ENCODE measurements around the gene NTNG1. TPM values are rescaled to one million over a fixed set of nuclear protein-coding genes. Genes with fewer than 3 reads are reported as not detected.

NTNG1 gene
- total RNA-seq, 2 experiments from 2014 or later: not detected

DNA sequence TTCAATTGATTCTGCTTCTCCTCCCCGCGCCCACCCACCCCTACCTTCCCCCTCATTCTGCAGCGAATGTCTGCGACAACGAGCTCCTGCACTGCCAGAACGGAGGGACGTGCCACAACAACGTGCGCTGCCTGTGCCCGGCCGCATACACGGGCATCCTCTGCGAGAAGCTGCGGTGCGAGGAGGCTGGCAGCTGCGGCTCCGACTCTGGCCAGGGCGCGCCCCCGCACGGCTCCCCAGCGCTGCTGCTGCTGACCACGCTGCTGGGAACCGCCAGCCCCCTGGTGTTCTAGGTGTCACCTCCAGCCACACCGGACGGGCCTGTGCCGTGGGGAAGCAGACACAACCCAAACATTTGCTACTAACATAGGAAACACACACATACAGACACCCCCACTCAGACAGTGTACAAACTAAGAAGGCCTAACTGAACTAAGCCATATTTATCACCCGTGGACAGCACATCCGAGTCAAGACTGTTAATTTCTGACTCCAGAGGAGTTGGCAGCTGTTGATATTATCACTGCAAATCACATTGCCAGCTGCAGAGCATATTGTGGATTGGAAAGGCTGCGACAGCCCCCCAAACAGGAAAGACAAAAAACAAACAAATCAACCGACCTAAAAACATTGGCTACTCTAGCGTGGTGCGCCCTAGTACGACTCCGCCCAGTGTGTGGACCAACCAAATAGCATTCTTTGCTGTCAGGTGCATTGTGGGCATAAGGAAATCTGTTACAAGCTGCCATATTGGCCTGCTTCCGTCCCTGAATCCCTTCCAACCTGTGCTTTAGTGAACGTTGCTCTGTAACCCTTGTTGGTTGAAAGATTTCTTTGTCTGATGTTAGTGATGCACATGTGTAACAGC, 339.9 kb downstream of the NTNG1 start:
- DNase-seq: no peak
- POLR2A ChIA-PET: no interaction called here

DNA sequence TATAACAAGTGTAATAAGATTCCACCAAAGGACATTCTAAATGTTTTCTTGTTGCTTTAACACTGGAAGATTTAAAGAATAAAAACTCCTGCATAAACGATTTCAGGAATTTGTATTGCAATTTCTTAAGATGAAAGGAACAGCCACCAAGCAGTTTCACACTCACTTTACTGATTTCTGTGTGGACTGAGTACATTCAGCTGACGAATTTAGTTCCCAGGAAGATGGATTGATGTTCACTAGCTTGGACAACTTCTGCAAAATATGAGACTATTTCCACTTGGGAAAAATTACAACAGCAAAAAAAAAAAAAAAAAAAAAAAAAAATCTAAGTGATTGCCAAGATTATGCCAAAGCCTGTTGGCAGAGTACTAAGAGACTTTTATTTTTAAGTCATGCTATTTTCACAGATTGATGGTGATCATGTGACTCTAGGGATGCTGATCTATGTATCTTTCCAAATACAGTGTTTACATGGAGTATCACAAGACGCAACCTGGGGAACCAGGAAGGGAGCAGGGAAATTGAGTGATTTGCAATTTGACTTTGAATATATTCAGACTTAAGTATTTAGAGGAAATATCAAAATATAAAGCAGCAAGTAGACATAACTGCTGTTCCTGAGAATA, 341.0 kb downstream of the NTNG1 start:
- Histone ChIP-seq H3K27ac (ENCODE audit: low read depth in 1 of 2, low read length in 2 of 2) (no peak overlapping the region), H3K9me3 (ENCODE audit: control insufficient read depth in 1 of 2, insufficient read depth in 1 of 2, low read length in 2 of 2) (no peaks in the 10 kb centered on the region), H3K36me3 (ENCODE audit: insufficient read depth, low read length) (no peaks in the 10 kb centered on the region), H3K27me3 (ENCODE audit: control insufficient read depth in 1 of 2, insufficient read depth in 2 of 2, low read length in 2 of 2) (peaks cover 17 to 26% of the 10 kb centered on the region in 2 experiments), H3K4me1 (ENCODE audit: insufficient read depth, low read length) (no peaks in the 10 kb centered on the region), H3K4me3 (ENCODE audit: low read length) (no peak overlapping the region)
- Mint-ChIP-seq H3K9me3 (no peaks in the 10 kb centered on the region), H3K36me3 (ENCODE audit: low read depth) (no peaks in the 10 kb centered on the region), H3K27ac (no peak overlapping the region), H3K4me3 (no peak overlapping the region), H3K27me3 (peaks cover 44% of the 10 kb centered on the region), H3K4me1 (ENCODE audit: low read depth) (no peaks in the 10 kb centered on the region)
- DNase-seq (no peak), ATAC-seq (ENCODE audit: poor library complexity) (no peak)
- intact Hi-C loops (cut with DNase I, micrococcal nuclease): no loop called here
- ChIA-PET CTCF (no interaction called here), POLR2A (no interaction called here)
- TF ChIP-seq, protein P1, sequence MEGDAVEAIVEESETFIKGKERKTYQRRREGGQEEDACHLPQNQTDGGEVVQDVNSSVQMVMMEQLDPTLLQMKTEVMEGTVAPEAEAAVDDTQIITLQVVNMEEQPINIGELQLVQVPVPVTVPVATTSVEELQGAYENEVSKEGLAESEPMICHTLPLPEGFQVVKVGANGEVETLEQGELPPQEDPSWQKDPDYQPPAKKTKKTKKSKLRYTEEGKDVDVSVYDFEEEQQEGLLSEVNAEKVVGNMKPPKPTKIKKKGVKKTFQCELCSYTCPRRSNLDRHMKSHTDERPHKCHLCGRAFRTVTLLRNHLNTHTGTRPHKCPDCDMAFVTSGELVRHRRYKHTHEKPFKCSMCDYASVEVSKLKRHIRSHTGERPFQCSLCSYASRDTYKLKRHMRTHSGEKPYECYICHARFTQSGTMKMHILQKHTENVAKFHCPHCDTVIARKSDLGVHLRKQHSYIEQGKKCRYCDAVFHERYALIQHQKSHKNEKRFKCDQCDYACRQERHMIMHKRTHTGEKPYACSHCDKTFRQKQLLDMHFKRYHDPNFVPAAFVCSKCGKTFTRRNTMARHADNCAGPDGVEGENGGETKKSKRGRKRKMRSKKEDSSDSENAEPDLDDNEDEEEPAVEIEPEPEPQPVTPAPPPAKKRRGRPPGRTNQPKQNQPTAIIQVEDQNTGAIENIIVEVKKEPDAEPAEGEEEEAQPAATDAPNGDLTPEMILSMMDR (IDR thresholded peaks at IDR 0.05): no peak

More for the DNA sequence above, 339.9 kb downstream of the NTNG1 start:
- TF ChIP-seq, protein P1 (IDR thresholded peaks at IDR 0.05): no peak
- CTCF ChIA-PET: no interaction called here
- H3K27me3 Mint-ChIP-seq: peaks cover 44% of the 10 kb centered on the region
- no peak overlapping the region for H3K27ac Mint-ChIP-seq
- H3K27me3 ChIP-seq (ENCODE audit: control insufficient read depth in 1 of 2, insufficient read depth in 2 of 2, low read length in 2 of 2): peaks cover 17 to 26% of the 10 kb centered on the region in 2 experiments
- H3K36me3 Mint-ChIP-seq (ENCODE audit: low read depth): no peaks in the 10 kb centered on the region
- no peaks in the 10 kb centered on the region for H3K9me3 Mint-ChIP-seq
- no peak overlapping the region for H3K27ac ChIP-seq (ENCODE audit: low read depth in 1 of 2, low read length in 2 of 2)
- no peaks in the 10 kb centered on the region for H3K9me3 ChIP-seq (ENCODE audit: control insufficient read depth in 1 of 2, insufficient read depth in 1 of 2, low read length in 2 of 2)
- intact Hi-C loops (cut with DNase I, micrococcal nuclease): no loop called here
- H3K4me3 Mint-ChIP-seq: no peak overlapping the region
- no peak for ATAC-seq (ENCODE audit: poor library complexity)
- H3K36me3 ChIP-seq (ENCODE audit: insufficient read depth, low read length): no peaks in the 10 kb centered on the region
- no peak overlapping the region for H3K4me3 ChIP-seq (ENCODE audit: low read length)
- no peaks in the 10 kb centered on the region for H3K4me1 Mint-ChIP-seq (ENCODE audit: low read depth)
- no peaks in the 10 kb centered on the region for H3K4me1 ChIP-seq (ENCODE audit: insufficient read depth, low read length)

DNA sequence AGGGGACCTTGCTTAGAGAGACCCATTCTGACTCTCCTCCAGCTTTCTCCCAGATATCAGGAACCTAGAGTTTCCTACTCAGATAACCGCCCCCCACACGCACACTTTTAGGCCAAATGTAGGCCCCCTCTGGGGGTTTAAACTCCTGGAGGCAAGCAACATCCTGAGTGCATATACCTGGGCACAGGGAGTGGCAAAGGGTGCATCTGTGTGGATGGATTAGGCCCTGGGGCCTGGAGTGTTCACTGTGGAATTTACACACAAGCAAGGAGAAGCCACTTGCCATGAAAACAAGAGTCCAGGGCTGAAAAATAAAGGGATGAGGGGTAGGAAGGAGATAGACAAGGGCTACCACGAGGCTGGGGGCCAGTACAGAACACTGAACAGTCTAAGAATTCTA, 343.1 kb downstream of the NTNG1 start:
- no peak overlapping the region for H3K4me3 Mint-ChIP-seq
- ChIA-PET CTCF (no interaction called here), POLR2A (no interaction called here)
- Histone ChIP-seq H3K27me3 (ENCODE audit: control insufficient read depth in 1 of 2, insufficient read depth in 2 of 2, low read length in 2 of 2) (peaks cover 17 to 26% of the 10 kb centered on the region in 2 experiments), H3K4me3 (ENCODE audit: low read length) (no peak overlapping the region), H3K27ac (ENCODE audit: low read depth in 1 of 2, low read length in 2 of 2) (no peak overlapping the region), H3K36me3 (ENCODE audit: insufficient read depth, low read length) (no peaks in the 10 kb centered on the region), H3K4me1 (ENCODE audit: insufficient read depth, low read length) (no peaks in the 10 kb centered on the region), H3K9me3 (ENCODE audit: control insufficient read depth in 1 of 2, insufficient read depth in 1 of 2, low read length in 2 of 2) (no peaks in the 10 kb centered on the region)
- no peak for DNase-seq
- TF ChIP-seq, protein P1 (IDR thresholded peaks at IDR 0.05): no peak
- no peak overlapping the region for H3K27ac Mint-ChIP-seq
- ATAC-seq (ENCODE audit: poor library complexity): no peak
- H3K27me3 Mint-ChIP-seq: peaks cover 38% of the 10 kb centered on the region
- no peaks in the 10 kb centered on the region for H3K36me3 Mint-ChIP-seq (ENCODE audit: low read depth)
- intact Hi-C loops (cut with DNase I, micrococcal nuclease): no loop called here
- no peaks in the 10 kb centered on the region for H3K4me1 Mint-ChIP-seq (ENCODE audit: low read depth)
- no peaks in the 10 kb centered on the region for H3K9me3 Mint-ChIP-seq

Measured in CD4-positive, alpha-beta T cell (primary cell).